ENCODE measurements around the gene MUC15.

- TF ChIP-seq CTCF (IDR thresholded peaks at IDR 0.05) (no peak), EZH2 (IDR thresholded peaks at IDR 0.05; ENCODE audit: borderline replicate concordance, insufficient read depth, low read depth, low read length, poor library complexity, severe bottlenecking) (no peak)
Measured at GRCh38 chr11:26580929-26581328, 8.9 kb upstream of the MUC15 start.

Data from B cell (primary cell).